Stimulated activated CD4-positive, alpha-beta T cell treated with anti-CD3 and anti-CD28 coated beads, Interleukin-12 subunit alpha, Interleukin-12 subunit beta, amount 100 ng/mL, for 4 hours (primary cell): ENCODE results near the gene MAGEL2.

Experiments used
- DNase-seq: peaks from one replicate; pipeline ENCODE4 v3.0.0-alpha.2; 2020

Gene MAGEL2

DNA sequence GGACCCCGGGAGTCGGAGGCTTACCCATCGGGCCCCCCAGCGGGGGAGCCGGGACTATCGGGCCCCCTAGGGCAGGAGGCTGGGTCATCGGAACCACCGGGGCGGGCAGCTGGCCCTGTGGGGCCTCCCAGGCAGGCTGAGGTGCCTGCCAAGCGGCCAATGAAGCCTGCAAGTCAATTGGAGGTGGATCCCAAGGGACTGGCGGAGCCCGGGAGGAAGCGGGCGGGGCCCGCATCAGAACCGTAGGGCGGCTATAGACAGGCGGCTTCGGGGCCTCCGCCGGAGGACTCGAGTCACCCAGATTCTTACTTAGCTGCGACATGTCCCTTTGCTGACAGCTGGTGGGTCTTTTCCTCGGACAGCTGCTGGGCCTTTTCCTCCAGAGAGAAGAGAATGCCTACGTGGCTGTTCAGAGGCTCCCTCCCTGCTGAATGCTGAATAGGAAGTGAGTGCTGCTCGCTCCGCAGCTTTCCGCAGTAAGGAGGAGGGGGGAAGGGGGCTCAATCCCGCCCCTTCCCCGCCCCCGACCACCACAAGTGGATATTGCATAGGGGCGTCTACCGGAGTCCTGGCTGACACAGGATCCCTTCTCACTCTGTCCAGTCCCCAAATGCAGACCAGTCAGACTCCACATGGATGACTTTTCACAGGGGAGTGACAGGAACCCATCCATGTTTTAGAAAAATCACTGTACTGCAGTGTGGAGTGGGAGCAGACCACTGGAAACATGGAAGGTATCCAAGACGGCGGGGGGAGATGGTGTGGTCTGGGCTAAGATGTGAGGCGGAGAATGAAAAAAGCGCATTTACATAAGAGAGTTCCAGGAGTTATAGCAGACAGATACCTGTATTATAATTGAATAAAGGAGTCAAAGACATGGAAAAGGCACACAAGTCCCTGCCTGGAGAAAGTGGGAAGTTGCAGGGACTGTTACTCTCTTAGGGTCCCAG is at the start of gene MAGEL2:
TSS of gene MAGEL2 (minus strand) at position 447 of the 950 bp plus-strand sequence. CDS start at position 322, 125 bp downstream.
- DNase-seq, result no peak

DNA sequence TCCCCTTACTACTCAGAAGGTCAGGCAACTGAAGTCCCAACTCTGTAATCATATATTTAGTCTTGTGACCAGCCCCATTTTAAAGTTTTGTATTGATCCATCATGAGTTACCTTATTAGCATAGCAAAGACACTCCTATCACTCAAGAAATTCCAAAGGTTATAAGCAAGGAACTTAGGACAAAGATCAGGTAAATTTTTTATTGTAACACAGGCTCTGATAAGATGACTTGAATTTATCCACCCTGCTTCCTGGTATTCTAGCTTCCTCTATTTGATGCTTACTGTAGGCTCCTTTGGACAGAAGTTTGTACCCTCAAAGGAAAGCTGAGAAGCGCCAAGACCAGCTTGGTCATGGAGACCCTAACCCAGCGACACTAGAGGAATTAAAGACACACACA is 47.6 kb upstream of the MAGEL2 start:
- DNase-seq, result no peak

GRCh38 chr15:23694592-23694991 is 46.9 kb upstream of the MAGEL2 start:
- no peak for DNase-seq

GRCh38 chr15:23690450-23690852 is 42.8 kb upstream of the MAGEL2 start:
- DNase-seq, result no peak

GRCh38 chr15:23690015-23690414 is 42.3 kb upstream of the MAGEL2 start:
- DNase-seq, result no peak

- no peak for DNase-seq
Measured at GRCh38 chr15:23687143-23687470, 39.4 kb upstream of the MAGEL2 start, which contains the start of gene NDN. NDN (minus strand) TSS chr15:23687305; CDS start chr15:23687217, 88 bp downstream.

DNA sequence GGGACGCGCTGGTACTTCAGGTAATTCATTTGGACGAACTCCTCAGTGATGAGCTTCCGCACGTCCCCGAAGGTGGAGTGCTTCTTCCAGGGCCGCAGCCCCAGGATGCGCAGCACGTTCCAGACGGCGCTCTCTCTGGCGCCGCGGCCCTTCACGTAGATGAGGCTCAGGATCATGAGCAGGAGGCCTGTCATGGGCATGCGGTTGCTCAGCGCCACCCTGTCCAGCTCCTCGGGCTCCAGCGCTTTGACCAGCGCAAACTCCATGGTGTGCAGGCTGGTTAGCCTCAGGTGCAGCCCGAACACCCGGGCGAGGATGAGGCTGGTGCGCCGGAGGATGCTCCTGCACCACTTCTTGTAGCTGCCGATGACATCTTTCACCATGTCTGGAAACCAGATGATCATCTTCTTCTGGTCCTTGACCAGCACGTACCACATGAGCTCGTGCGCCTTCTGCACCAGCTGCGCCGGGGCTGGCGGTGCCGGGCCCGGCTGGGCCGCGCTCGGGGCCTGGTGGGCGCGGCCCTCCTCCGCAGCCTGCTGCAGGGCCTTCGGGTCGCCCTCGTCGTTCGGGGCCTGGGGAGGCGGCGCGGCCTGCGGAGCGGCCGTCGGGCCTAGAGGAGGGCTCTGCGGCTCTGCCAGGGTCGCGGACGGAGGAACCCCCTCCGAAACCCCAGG is 38.9 kb upstream of the MAGEL2 start:
- no peak for DNase-seq

- no peak for DNase-seq
Measured at GRCh38 chr15:23671481-23671880, 23.8 kb upstream of the MAGEL2 start.

DNA sequence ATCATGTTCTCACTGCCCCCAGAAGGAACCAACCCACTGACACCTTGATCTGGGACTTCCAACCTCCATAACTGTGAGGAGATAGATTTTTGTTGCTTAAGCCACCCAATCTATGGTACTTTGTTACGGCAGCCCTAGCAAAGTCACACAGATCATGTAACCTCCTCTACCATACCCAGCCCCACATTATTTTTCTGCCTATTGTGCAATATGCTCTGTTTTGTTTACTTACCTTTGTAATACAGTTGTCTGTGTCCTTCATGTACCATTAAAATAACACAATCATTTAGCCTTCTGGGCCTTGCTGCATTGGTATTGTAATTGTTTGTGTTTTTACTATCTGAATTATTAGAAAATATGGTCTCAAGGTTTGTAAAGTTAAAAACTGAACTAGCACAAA is 23.3 kb upstream of the MAGEL2 start:
- no peak for DNase-seq

GRCh38 chr15:23663232-23663631 is 15.6 kb upstream of the MAGEL2 start:
- DNase-seq, result no peak

GRCh38 chr15:23648920-23649515 is 1.4 kb upstream of the MAGEL2 start:
- DNase-seq, result peak; percentile 12

GRCh38 chr15:23647001-23647295 is 719 bp downstream of the MAGEL2 start:
- DNase-seq, result no peak

DNA sequence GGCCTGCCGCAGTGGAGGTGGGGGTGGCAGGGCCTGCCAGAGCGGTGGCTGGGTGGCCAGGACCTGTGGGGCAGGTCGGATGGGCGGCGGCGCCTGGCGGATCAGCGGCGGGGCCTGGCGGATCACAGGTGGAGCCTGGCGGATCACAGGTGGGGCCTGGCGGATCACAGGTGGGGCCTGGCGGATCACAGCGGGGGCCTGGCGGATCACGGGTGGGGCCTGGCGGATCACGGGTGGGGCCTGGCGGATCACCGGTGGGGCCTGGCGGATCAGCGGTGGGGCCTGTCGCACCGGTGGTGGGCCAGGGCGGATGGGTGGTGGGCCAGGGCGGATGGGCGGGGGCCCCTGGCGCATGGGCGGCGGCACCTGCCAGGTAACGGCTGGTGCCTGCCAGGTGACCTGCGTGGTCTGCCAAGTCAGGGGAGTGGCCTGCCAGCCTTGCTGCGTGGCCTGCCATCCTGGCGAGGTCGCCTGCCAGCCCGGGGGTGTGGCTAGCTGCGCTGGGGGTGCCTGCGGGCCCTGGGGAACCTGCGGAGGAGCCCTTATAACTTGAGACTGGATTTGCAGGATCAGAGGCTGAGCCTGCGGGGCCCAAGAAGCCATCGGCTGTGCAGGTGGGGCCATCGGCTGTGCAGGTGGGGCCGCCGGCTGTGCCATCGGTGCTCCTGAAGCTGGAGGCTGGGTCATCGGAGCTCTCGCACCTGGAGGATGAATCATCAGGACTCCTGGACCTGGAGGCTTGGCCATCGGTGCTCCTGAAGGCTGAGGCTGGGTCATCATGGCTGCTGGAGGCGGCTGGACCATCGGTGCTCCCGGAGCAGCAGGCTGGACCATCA is 1.3 kb downstream of the MAGEL2 start:
- no peak for DNase-seq

- no peak for DNase-seq
Measured at GRCh38 chr15:23645371-23646164, 2.1 kb downstream of the MAGEL2 start.

DNA sequence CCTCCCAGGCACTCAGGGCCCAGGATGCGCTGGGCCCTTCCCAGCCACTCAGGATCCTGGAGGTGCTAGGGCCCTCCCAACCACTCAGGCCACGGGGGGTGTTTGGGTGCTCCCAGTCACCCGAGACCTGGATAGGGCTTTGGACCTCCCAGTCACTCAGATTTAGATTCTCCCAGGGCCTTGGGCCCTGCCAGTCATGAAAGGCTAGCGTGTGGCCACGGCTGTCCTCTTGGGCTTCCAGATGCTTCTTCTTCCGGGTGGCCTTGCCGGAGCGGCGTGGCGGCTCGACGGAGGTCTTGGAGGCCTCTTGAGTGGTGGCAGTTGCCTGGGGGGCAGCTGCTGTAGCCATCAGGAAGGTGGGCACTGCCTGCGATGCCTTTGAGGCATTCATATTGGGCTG is 2.8 kb downstream of the MAGEL2 start:
- DNase-seq, result no peak

DNA sequence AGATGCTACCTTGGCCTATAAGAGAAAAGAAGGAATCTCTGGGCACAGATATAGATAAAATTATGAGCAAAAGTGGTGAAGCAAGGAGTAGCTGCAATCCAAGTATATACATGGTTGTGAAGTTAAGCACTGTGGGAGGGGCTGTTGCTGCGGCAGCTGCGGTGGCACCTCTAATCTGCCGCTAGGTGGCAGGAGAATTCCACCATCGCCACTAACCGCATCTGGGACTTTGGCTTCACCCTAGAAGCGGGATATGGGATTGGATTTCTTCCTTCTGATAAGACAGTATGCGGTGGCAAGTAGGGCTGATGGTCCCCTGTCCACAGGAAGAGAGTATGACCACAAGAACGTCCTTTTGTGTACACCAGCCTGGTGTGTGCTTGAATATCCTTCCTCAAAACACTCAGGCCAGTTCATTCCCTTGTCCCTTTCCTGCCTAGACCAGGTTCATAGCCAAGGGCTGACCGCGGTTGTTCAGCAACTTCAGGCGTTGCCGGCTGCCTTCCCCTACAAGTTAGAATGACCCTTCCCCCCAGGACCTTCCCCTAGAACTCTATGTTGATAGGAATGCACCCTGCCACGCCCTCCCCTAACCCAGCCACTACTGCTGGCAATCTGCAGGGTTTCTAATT is 5.1 kb downstream of the MAGEL2 start:
- peak; percentile 37 for DNase-seq

- no peak for DNase-seq
Measured at GRCh38 chr15:23634181-23634580, 13.5 kb downstream of the MAGEL2 start.

DNA sequence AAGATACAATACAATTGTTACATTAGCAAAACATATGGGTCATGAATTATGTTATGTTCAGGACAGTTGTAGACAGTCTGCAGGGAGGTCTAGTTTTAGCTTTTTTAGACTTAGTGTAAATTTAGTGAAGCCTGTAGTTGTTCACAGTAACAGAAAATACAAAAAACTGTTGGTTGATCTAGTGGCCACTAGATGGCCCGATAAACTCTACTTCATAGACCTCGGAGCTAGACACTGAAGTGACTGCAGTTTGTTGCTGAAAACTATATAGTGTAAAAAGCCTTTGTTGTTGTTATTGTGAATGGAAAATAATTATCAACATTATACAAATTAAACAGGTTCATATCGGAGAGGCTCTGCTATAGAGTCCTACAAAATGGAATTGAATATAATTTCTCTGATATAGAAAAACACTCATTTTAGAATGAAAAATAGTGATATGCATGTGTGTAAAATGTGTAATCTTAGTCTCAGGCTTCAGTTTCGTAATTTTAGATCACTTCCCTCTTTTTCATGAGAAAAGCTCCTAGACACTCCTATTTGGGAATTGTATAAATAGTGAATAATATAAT is 18.3 kb downstream of the MAGEL2 start:
- DNase-seq, result no peak

DNA sequence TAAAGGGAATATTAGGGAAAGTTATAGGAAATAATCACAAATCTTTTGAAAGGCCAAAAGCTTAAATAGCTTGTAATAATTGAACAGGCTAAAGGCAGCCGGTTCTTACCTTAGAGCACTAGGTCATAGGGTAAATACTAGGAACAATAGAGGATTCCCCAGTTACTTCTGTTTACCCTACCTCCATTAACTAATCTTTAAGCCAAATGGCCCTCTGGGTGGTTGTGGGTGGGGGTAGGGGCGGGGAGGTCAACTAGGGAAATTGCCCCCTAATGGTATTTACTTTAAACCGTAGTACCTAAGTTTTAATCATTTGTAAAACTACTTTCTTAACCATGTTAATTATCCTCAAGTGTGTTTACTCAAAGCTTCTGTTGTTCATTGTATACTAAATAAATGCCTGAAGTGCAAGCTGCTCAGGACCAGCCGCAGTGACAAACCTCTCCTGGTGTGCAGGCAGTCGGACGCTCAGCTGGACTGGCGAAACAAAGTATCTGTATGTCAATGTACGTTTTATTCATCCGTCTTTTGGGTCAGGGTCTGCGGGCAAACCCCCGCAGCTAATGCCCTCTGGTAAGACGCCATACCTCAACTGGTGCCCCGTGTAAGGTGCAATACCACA is 18.9 kb downstream of the MAGEL2 start:
- DNase-seq, result no peak

DNA sequence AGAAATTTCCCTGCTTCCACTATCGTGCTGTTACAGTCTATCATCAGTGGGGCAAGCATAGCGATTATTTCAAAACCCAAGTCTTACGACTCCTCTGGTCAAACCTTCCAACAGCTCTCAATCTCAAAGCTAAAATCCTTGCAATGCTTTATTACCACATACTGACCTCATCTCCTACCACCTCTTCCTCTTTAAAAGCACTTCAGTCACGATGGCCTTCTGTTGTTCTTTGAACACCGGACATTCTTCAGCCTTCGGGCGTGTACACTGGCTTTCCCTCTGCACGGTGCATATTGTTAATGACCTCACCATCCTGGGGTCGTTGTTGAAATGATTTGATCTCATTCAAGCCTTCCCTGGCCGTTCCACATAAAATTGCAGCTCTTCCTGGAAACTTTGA is 31.1 kb downstream of the MAGEL2 start:
- DNase-seq, result no peak

DNA sequence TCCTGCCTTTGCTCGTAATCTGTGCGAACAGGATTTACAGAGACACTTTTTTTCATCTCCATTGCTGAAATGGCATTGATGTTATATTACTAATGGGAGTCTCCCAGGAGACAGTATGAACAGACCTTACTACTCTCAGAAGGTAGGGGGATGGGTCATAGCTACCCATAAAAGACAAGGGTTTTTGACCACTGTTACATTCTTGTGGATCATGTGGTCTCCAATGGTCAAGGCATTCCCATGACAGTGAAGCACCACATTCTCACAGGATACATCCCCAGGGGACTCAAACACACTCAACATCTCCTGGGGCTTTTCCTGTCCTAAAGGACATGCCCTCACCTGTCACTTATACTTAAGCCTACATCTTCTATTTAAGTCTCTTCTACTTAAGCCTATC is 41.4 kb downstream of the MAGEL2 start:
- no peak for DNase-seq
